Aorta (tissue), 5 donors: ENCODE measurements around the gene SLIT1. TPM values are rescaled to one million over a fixed set of nuclear protein-coding genes. Genes with fewer than 3 reads are reported as not detected.

Experiments used
- ATAC-seq: fragments of 200-7000 bp; cut with Tn5 transposase; one replicate; pipeline ENCODE4 v1.9.1; 2022; ENCODE audit warnings: moderate library complexity; ENCODE audit not compliant: low FRiP score
- DNase-seq, 2 donors: peaks; one replicate each; pipeline ENCODE4 v3.0.0-alpha.2; 2020
- H3K27ac ChIP-seq, 2 donors: one replicate each; pipeline ENCODE4 v1.5.1; 2013; ENCODE audit warnings: low read length in 2 of 2, mild to moderate bottlenecking in 2 of 2, moderate library complexity in 2 of 2, control low read depth in 1 of 2, inconsistent platforms in 1 of 2, low read depth in 1 of 2
- H3K27me3 ChIP-seq, 2 donors: one replicate each; pipeline ENCODE4 v1.6.1; 2013; ENCODE audit warnings: control low read depth in 1 of 2, low read length in 1 of 2, mild to moderate bottlenecking in 1 of 2, moderate library complexity in 1 of 2; ENCODE audit not compliant: insufficient read depth in 2 of 2, control insufficient read depth in 1 of 2
- H3K36me3 ChIP-seq, 2 donors: one replicate each; pipeline ENCODE4 v1.6.1; 2013; ENCODE audit warnings: control low read depth in 1 of 2, low read length in 1 of 2, mild to moderate bottlenecking in 1 of 2; ENCODE audit not compliant: insufficient read depth in 2 of 2, control insufficient read depth in 1 of 2
- H3K4me1 ChIP-seq, 2 donors: one replicate each; pipeline ENCODE4 v1.6.1; 2013; ENCODE audit warnings: low read length in 2 of 2, control low read depth in 1 of 2, mild to moderate bottlenecking in 1 of 2, moderate library complexity in 1 of 2; ENCODE audit not compliant: insufficient read depth in 2 of 2, control insufficient read depth in 1 of 2
- H3K4me3 ChIP-seq, 2 donors: one replicate each; pipeline ENCODE4 v1.5.1; 2013; ENCODE audit warnings: low read length in 2 of 2, control low read depth in 1 of 2, mild to moderate bottlenecking in 1 of 2
- H3K9me3 ChIP-seq: one replicate; pipeline ENCODE4 v1.6.1; 2013; ENCODE audit warnings: mild to moderate bottlenecking, low read length; ENCODE audit not compliant: control insufficient read depth
- WGBS, 2 donors: extraction: QIAGEN DNeasy Blood & Tissue Kit; methylation state at CpG; one replicate each; pipeline ENCODE4 v1.1.7; 2013; 5-methylcytosine and 5-hydroxymethylcytosine counted together
- intact Hi-C, 2 donors: fragments of 100-400 bp; cut with DNase I; formaldehyde crosslinking; loops; one replicate each; pipeline versions ENCODE4 v1.14.2 to v1.15.0; 2022
- polyA plus RNA-seq, 2 donors: library from polyadenylated mRNA; stranded (reverse); fragments of 200-250 nt; gene quantifications; one replicate each; pipeline ENCODE4 v1.2.3, GENCODE V29; 2013
- total RNA-seq, 2 donors: library from RNA; stranded (reverse); fragmentation: NEBNext Ultra II Directional; extraction: Animal tissue kit (Norgen Biotek cat#: 25700); gene quantifications; one replicate each; pipeline ENCODE4 v1.2.1, GENCODE V29; 2021
- donor health status: healthy with polysubstance abuse.
- donor health status: Bipolar disorder and iron deficiency.
- donor health status: DM: no; HTN: no; CAD: no.
- donor health status: DM: no; HTN: no; CAD: no.
- donor health status: DM: yes; HTN: yes; CAD: no.

SLIT1 gene
- total and polyA plus RNA-seq, 4 donors: 0.13 to 0.42 (median 0.22) TPM

GRCh38 chr10:96988426-96988825 lies 197.3 kb downstream of the SLIT1 start:
- Histone ChIP-seq H3K27me3 (no peaks in the 10 kb centered on the region), H3K9me3 (no peaks in the 10 kb centered on the region), H3K36me3 (peaks cover 0 to 2% of the 10 kb centered on the region in 2 donors), H3K4me1 (no peaks in the 10 kb centered on the region), H3K27ac (peak overlapping the region in 1 of 2 donors; percentile 25), H3K4me3 (no peak overlapping the region)
- WGBS, 2 donors: 76 to 83% methylated on average over 4 of the region's 4 CpGs
- intact Hi-C loops: no loop called here
- ATAC-seq (no peak), DNase-seq (no peak)

GRCh38 chr10:96987842-96988175 lies 197.9 kb downstream of the SLIT1 start:
- no peak for ATAC-seq
- Histone ChIP-seq H3K27ac (peak overlapping the region in 1 of 2 donors; percentile 6), H3K9me3 (no peaks in the 10 kb centered on the region), H3K27me3 (no peaks in the 10 kb centered on the region), H3K4me1 (no peaks in the 10 kb centered on the region), H3K4me3 (no peak overlapping the region), H3K36me3 (peaks cover 0 to 2% of the 10 kb centered on the region in 2 donors)
- intact Hi-C loops: no loop called here
- WGBS, 2 donors: 95 to 97% methylated on average over 3 of the region's 3 CpGs
- no peak for DNase-seq

- H3K9me3 ChIP-seq: no peaks in the 10 kb centered on the region
- no peaks in the 10 kb centered on the region for H3K27me3 ChIP-seq
- intact Hi-C loops: no loop called here
- DNase-seq: no peak
- peaks cover 0 to 2% of the 10 kb centered on the region in 2 donors for H3K36me3 ChIP-seq
- ATAC-seq: no peak
- H3K27ac ChIP-seq: peak overlapping the region in 1 of 2 donors; percentile 6
- 81 to 99% methylated on average over 2 of the region's 2 CpGs for WGBS, 2 donors
- no peak overlapping the region for H3K4me3 ChIP-seq
- H3K4me1 ChIP-seq: no peaks in the 10 kb centered on the region
Observed at GRCh38 chr10:96987141-96987841, 198.5 kb downstream of the SLIT1 start.

GRCh38 chr10:96986200-96986856 lies 199.4 kb downstream of the SLIT1 start:
- Histone ChIP-seq H3K27ac (no peak overlapping the region), H3K4me1 (no peaks in the 10 kb centered on the region), H3K9me3 (no peaks in the 10 kb centered on the region), H3K4me3 (no peak overlapping the region), H3K27me3 (no peaks in the 10 kb centered on the region), H3K36me3 (peaks cover 2% of the 10 kb centered on the region in 2 donors)
- 93 to 96% methylated on average over 6 of the region's 6 CpGs for WGBS, 2 donors
- intact Hi-C loops: no loop called here
- ATAC-seq (no peak), DNase-seq (no peak)

- 81 to 82% methylated on average over 14 of the region's 14 CpGs for WGBS, 2 donors
- ATAC-seq (peak; percentile 60), DNase-seq (no peak)
- Histone ChIP-seq H3K4me3 (no peak overlapping the region), H3K36me3 (peaks cover 2 to 4% of the 10 kb centered on the region in 2 donors), H3K27ac (no peak overlapping the region), H3K4me1 (no peaks in the 10 kb centered on the region), H3K9me3 (no peaks in the 10 kb centered on the region), H3K27me3 (no peaks in the 10 kb centered on the region)
- intact Hi-C loops: no loop called here
Observed at GRCh38 chr10:96984541-96985131, 201.1 kb downstream of the SLIT1 start.

- H3K9me3 ChIP-seq: no peaks in the 10 kb centered on the region
- H3K27me3 ChIP-seq: no peaks in the 10 kb centered on the region
- H3K4me3 ChIP-seq: no peak overlapping the region
- intact Hi-C loops: no loop called here
- no peak for ATAC-seq
- no peak overlapping the region for H3K27ac ChIP-seq
- H3K4me1 ChIP-seq: no peaks in the 10 kb centered on the region
- no peak for DNase-seq
- peaks cover 2 to 4% of the 10 kb centered on the region in 2 donors for H3K36me3 ChIP-seq
- WGBS, 2 donors: 96 to 97% methylated on average over 12 of the region's 12 CpGs
Observed at GRCh38 chr10:96982149-96982930, 203.4 kb downstream of the SLIT1 start.

- intact Hi-C loops: no loop called here
Observed at GRCh38 chr10:96978621-96979154, 207.1 kb downstream of the SLIT1 start.

GRCh38 chr10:96975136-96975535 lies 210.6 kb downstream of the SLIT1 start:
- intact Hi-C loops: no loop called here
- Histone ChIP-seq H3K9me3 (no peaks in the 10 kb centered on the region), H3K36me3 (no peaks in the 10 kb centered on the region), H3K27ac (no peak overlapping the region), H3K4me1 (no peaks in the 10 kb centered on the region), H3K27me3 (no peaks in the 10 kb centered on the region), H3K4me3 (no peak overlapping the region)
- no peak for DNase-seq
- ATAC-seq: no peak
- 81 to 83% methylated on average over 2 of the region's 2 CpGs for WGBS, 2 donors

More at GRCh38 chr10:96978621-96979154, 207.1 kb downstream of the SLIT1 start:
- no peaks in the 10 kb centered on the region for H3K27me3 ChIP-seq
- no peak for ATAC-seq
- DNase-seq: no peak
- no peak overlapping the region for H3K27ac ChIP-seq
- peaks cover 0 to 4% of the 10 kb centered on the region in 2 donors for H3K36me3 ChIP-seq
- H3K4me1 ChIP-seq: no peaks in the 10 kb centered on the region
- H3K9me3 ChIP-seq: no peaks in the 10 kb centered on the region
- H3K4me3 ChIP-seq: no peak overlapping the region
- WGBS, 2 donors: 85 to 91% methylated on average over 3 of the region's 3 CpGs
